Activated CD8-positive, alpha-beta memory T cell treated with anti-CD3 and anti-CD28 coated beads, Interleukin-2, amount 50 U/mL, for 1 hour (primary cell): ENCODE data around the gene TSC22D1.
"Not testable (repeated sequence)": the region's sequence is repeated elsewhere in the genome, so short reads cannot be mapped to it uniquely, and the experiment has no call there.

Experiments
- DNase-seq: peaks from one replicate; pipeline ENCODE4 v3.0.0-alpha.2; 2020; ENCODE audit errors: extremely low read depth

TSC22D1 gene

GRCh38 chr13:44506251-44506650 is 69.9 kb downstream of the TSC22D1 start:
- DNase-seq: no peak

GRCh38 chr13:44504116-44504515 is 72.0 kb downstream of the TSC22D1 start:
- DNase-seq: no peak

GRCh38 chr13:44498969-44499368 is 77.2 kb downstream of the TSC22D1 start:
- no peak for DNase-seq

GRCh38 chr13:44498502-44498901 is 77.6 kb downstream of the TSC22D1 start:
- DNase-seq: no peak

GRCh38 chr13:44497801-44498200 is 78.3 kb downstream of the TSC22D1 start:
- no peak for DNase-seq

- no peak for DNase-seq
Observed at GRCh38 chr13:44493213-44493812, 82.8 kb downstream of the TSC22D1 start.

GRCh38 chr13:44489751-44490150 is 86.4 kb downstream of the TSC22D1 start:
- DNase-seq: no peak

- no peak for DNase-seq
Observed at GRCh38 chr13:44487989-44488388, 88.1 kb downstream of the TSC22D1 start.

GRCh38 chr13:44484562-44485138 is 91.5 kb downstream of the TSC22D1 start:
- no peak for DNase-seq

- DNase-seq: no peak
Observed at GRCh38 chr13:44474122-44474910, 101.8 kb downstream of the TSC22D1 start.

- no peak for DNase-seq
Observed at GRCh38 chr13:44471686-44472085, 104.4 kb downstream of the TSC22D1 start.

- no peak for DNase-seq
Observed at GRCh38 chr13:44470638-44471562, 105.2 kb downstream of the TSC22D1 start.

- DNase-seq: no peak
Observed at GRCh38 chr13:44468874-44469273, 107.3 kb downstream of the TSC22D1 start.

GRCh38 chr13:44465318-44465717 is 110.8 kb downstream of the TSC22D1 start:
- DNase-seq: no peak

- no peak for DNase-seq
Observed at GRCh38 chr13:44464471-44464870, 111.7 kb downstream of the TSC22D1 start.

- DNase-seq: no peak
Observed at GRCh38 chr13:44463759-44464158, 112.4 kb downstream of the TSC22D1 start.

- DNase-seq: no peak
Observed at GRCh38 chr13:44459674-44460073, 116.5 kb downstream of the TSC22D1 start.

GRCh38 chr13:44458313-44458975 is 117.7 kb downstream of the TSC22D1 start:
- DNase-seq: no peak

- not testable (repeated sequence) for DNase-seq
Observed at GRCh38 chr13:44456212-44456611, 119.9 kb downstream of the TSC22D1 start.

GRCh38 chr13:44455769-44456168 is 120.4 kb downstream of the TSC22D1 start:
- no peak for DNase-seq

GRCh38 chr13:44453881-44454280 is 122.2 kb downstream of the TSC22D1 start:
- no peak for DNase-seq
